HepG2 (cell line): ENCODE data around the gene DHX16. TPM values are rescaled to one million over a fixed set of nuclear protein-coding genes. Genes with fewer than 3 reads are reported as not detected.
A peak's percentile ranks its signal among the peaks of the same experiment; 100 is the strongest.

Source experiments
- AGO1 ChIP-seq: fragments of 200-400 bp; formaldehyde crosslinking; IDR thresholded peaks from 2 replicates; pipeline ENCODE4 v1.6.1; 2017; ENCODE audit warnings: mild to moderate bottlenecking, low read depth, low read length, moderate library complexity; ENCODE audit not compliant: poor library complexity, severe bottlenecking
- ARHGAP35 ChIP-seq: sonication (generic); formaldehyde crosslinking; IDR thresholded peaks from 2 replicates; pipeline ENCODE4 v1.9.0; 2022; ENCODE audit warnings: mild to moderate bottlenecking, inconsistent platforms, moderate library complexity, missing genetic modification reagents, borderline replicate concordance
- EP300 ChIP-seq, 3 experiments: sonication (generic) in 1 of 3; formaldehyde crosslinking in 1 of 3; IDR thresholded peaks; 2 replicates each; pipeline versions ENCODE4 v1.5.1 to v1.6.1; 2011 to 2020; ENCODE audit warnings: low read depth in 2 of 3, low read length in 2 of 3, borderline replicate concordance in 1 of 3, improper control_type of control experiment in 1 of 3, mild to moderate bottlenecking in 1 of 3, missing genetic modification reagents in 1 of 3, moderate library complexity in 1 of 3
- HCFC1 ChIP-seq: fragments of 150-350 bp; IDR thresholded peaks from 2 replicates; pipeline ENCODE4 v1.6.1; 2014; ENCODE audit warnings: low read depth, low read length
- HES4 ChIP-seq: sonication (generic); formaldehyde crosslinking; IDR thresholded peaks from 2 replicates; pipeline ENCODE4 v1.9.0; 2021; ENCODE audit warnings: mild to moderate bottlenecking, missing genetic modification reagents, borderline replicate concordance
- HMG20B ChIP-seq: conservative IDR thresholded peaks from 2 replicates; pipeline ENCODE4 v1.6.1; 2016; ENCODE audit warnings: missing genetic modification reagents, missing compliant biosample characterization
- KDM3A ChIP-seq: IDR thresholded peaks from 2 replicates; pipeline ENCODE4 v1.6.1; 2018; ENCODE audit warnings: low read depth, missing compliant biosample characterization
- NFATC3 ChIP-seq: sonication (generic); formaldehyde crosslinking; IDR thresholded peaks from 2 replicates; pipeline ENCODE4 v1.5.1; 2020; ENCODE audit warnings: mild to moderate bottlenecking, missing genetic modification reagents
- NFKBIZ ChIP-seq: IDR thresholded peaks from 2 replicates; pipeline ENCODE4 v1.6.1; 2018; ENCODE audit warnings: missing genetic modification reagents, missing compliant biosample characterization
- RELA ChIP-seq: sonication (generic); formaldehyde crosslinking; IDR thresholded peaks from 2 replicates; pipeline ENCODE4 v1.4.0; 2020; ENCODE audit warnings: missing genetic modification reagents
- SPEN ChIP-seq: sonication (generic); formaldehyde crosslinking; IDR thresholded peaks from 2 replicates; pipeline ENCODE4 v1.5.1; 2020; ENCODE audit warnings: low read depth, mild to moderate bottlenecking, missing genetic modification reagents
- TARDBP ChIP-seq: sonication (generic); formaldehyde crosslinking; IDR thresholded peaks from 2 replicates; pipeline ENCODE4 v1.8.0; 2022; ENCODE audit warnings: mild to moderate bottlenecking, missing genetic modification reagents
- ZNF230 ChIP-seq: sonication (generic); formaldehyde crosslinking; IDR thresholded peaks from 2 replicates; pipeline ENCODE4 v1.4.0; 2020; ENCODE audit warnings: mild to moderate bottlenecking, missing genetic modification reagents
- ZNF296 ChIP-seq: sonication (generic); formaldehyde crosslinking; conservative IDR thresholded peaks from 2 replicates; pipeline ENCODE4 v1.5.0; 2020; ENCODE audit warnings: mild to moderate bottlenecking, missing genetic modification reagents
- ZNF432 ChIP-seq: sonication (generic); formaldehyde crosslinking; IDR thresholded peaks from 2 replicates; pipeline ENCODE4 v1.5.0; 2020; ENCODE audit warnings: missing genetic modification reagents, mild to moderate bottlenecking, borderline replicate concordance
- polyA plus RNA-seq, 8 experiments: library from polyadenylated mRNA; depleted of rRNA in 3 of 8; stranded (reverse) in 7 of 8; unstranded in 1 of 8; fragments of >200 nt; fragmentation: Illumina TruSeq in 4 of 8; extraction: Trizol in 4 of 8; gene quantifications; 2 replicates each; pipeline versions ENCODE4 v1.2.1 to v1.2.3, GENCODE V29; 2011 to 2016; ENCODE audit warnings: low read depth in 4 of 8, missing spikeins in 1 of 8, mixed read lengths in 1 of 8; ENCODE audit not compliant: insufficient read depth in 1 of 8
- total RNA-seq, 5 experiments: library from RNA; depleted of rRNA; stranded (reverse); fragments of >200 nt; fragmentation: Illumina TruSeq; extraction: Trizol; gene quantifications; 2 replicates each; pipeline ENCODE4 v1.2.3, GENCODE V29; 2016; ENCODE audit warnings: low read depth in 1 of 5
- TF ChIP-seq, protein P1 (sequence below): IDR thresholded peaks from 2 replicates; pipeline ENCODE4 v1.6.1; 2016; ENCODE audit warnings: mild to moderate bottlenecking
- TF ChIP-seq, protein P2 (sequence below): sonication (generic); formaldehyde crosslinking; IDR thresholded peaks from 2 replicates; pipeline ENCODE4 v1.5.0; 2020; ENCODE audit warnings: mild to moderate bottlenecking, missing genetic modification reagents, borderline replicate concordance
- TF ChIP-seq, protein P3 (sequence below): sonication (generic); formaldehyde crosslinking; IDR thresholded peaks from 2 replicates; pipeline ENCODE4 v1.5.0; 2020; ENCODE audit warnings: missing genetic modification reagents, mild to moderate bottlenecking, borderline replicate concordance
- TF ChIP-seq, protein P4 (sequence below): sonication (generic); formaldehyde crosslinking; IDR thresholded peaks from 2 replicates; pipeline ENCODE4 v1.5.1; 2020; ENCODE audit warnings: mild to moderate bottlenecking, missing genetic modification reagents

The DHX16 gene
- total and polyA plus RNA-seq, 2 of the 13 experiments (the other 11 are each of a cell fraction or from before 2014, with no cell fraction given): 57.0 to 58.5 TPM

DNA sequence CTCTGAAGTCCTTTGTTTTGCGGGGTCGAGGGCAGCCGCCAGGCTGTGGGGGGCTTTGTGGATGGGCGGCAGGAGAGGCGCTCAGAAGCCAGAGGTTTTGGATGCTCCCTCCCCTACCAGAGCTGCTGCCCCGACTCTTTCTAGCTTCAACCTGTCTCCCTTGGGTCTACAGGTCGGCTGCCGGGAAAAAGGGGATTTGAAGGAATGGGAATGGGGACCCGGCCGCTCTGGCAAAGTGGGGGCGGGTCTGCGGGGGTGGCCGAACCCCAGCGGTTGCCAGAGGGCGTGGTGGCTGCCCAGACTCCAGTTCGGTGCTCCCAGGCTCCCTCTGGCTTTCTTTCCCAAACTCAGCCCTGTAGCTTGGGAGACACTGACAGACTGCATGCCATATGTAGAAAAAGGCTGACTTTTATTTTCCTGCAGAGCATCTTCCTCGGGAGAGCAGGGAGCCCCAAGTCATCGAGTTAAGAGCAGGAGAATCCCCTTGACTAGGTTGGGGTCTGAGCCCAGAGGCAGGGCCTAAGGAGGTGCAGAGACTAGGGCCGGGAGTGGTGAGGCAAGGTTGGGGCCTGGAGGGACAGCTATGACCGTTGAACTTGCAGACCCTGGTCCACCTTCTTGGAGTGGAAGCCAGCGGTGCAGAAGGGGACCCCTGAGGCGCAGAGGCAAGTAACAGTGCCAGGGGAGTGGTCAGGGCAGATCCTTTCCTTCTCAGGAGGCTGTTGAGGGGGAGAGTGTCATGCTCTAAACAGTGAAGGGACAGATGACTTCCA lies 15.0 kb upstream of the DHX16 start (continued):
- TF ChIP-seq, protein P1, sequence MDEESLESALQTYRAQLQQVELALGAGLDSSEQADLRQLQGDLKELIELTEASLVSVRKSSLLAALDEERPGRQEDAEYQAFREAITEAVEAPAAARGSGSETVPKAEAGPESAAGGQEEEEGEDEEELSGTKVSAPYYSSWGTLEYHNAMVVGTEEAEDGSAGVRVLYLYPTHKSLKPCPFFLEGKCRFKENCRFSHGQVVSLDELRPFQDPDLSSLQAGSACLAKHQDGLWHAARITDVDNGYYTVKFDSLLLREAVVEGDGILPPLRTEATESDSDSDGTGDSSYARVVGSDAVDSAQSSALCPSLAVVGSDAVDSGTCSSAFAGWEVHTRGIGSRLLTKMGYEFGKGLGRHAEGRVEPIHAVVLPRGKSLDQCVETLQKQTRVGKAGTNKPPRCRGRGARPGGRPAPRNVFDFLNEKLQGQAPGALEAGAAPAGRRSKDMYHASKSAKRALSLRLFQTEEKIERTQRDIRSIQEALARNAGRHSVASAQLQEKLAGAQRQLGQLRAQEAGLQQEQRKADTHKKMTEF (CRISPR knock-in tag): 0 out of 2 replicates have a peak, but pooled peaks have one; percentile 17
- no peak for TF ChIP-seq ZNF296 (CRISPR knock-in tag)
- TF ChIP-seq ARHGAP35 (CRISPR knock-in tag): no peak
- no peak for TF ChIP-seq ZNF432 (CRISPR knock-in tag)
- no peak for TF ChIP-seq HMG20B (CRISPR knock-in tag)
- TF ChIP-seq KDM3A: no peak
- 0 out of 2 replicates have a peak, but pooled peaks have one; percentile 18 for TF ChIP-seq TARDBP (CRISPR knock-in tag)
- no peak for TF ChIP-seq RELA (CRISPR knock-in tag)
- TF ChIP-seq HES4 (CRISPR knock-in tag): 0 out of 2 replicates have a peak, but pooled peaks have one; percentile 51
- no peak for TF ChIP-seq NFKBIZ (CRISPR knock-in tag)
- TF ChIP-seq AGO1: no peak
- no peak for TF ChIP-seq HCFC1
- TF ChIP-seq, protein P2, sequence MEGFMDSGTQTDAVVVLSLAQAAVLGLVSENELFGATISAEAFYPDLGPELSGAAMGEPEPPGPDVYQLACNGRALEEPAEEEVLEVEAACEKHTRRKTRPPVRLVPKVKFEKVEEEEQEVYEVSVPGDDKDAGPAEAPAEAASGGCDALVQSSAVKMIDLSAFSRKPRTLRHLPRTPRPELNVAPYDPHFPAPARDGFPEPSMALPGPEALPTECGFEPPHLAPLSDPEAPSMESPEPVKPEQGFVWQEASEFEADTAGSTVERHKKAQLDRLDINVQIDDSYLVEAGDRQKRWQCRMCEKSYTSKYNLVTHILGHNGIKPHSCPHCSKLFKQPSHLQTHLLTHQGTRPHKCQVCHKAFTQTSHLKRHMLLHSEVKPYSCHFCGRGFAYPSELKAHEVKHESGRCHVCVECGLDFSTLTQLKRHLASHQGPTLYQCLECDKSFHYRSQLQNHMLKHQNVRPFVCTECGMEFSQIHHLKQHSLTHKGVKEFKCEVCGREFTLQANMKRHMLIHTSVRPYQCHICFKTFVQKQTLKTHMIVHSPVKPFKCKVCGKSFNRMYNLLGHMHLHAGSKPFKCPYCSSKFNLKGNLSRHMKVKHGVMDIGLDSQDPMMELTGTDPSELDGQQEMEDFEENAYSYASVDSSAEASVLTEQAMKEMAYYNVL: no peak
- TF ChIP-seq, protein P3, sequence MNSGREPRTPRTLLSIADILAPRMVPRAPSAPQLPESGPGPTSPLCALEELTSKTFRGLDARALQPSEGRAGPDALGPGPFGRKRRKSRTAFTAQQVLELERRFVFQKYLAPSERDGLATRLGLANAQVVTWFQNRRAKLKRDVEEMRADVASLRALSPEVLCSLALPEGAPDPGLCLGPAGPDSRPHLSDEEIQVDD (CRISPR knock-in tag): no peak
- TF ChIP-seq, protein P4, sequence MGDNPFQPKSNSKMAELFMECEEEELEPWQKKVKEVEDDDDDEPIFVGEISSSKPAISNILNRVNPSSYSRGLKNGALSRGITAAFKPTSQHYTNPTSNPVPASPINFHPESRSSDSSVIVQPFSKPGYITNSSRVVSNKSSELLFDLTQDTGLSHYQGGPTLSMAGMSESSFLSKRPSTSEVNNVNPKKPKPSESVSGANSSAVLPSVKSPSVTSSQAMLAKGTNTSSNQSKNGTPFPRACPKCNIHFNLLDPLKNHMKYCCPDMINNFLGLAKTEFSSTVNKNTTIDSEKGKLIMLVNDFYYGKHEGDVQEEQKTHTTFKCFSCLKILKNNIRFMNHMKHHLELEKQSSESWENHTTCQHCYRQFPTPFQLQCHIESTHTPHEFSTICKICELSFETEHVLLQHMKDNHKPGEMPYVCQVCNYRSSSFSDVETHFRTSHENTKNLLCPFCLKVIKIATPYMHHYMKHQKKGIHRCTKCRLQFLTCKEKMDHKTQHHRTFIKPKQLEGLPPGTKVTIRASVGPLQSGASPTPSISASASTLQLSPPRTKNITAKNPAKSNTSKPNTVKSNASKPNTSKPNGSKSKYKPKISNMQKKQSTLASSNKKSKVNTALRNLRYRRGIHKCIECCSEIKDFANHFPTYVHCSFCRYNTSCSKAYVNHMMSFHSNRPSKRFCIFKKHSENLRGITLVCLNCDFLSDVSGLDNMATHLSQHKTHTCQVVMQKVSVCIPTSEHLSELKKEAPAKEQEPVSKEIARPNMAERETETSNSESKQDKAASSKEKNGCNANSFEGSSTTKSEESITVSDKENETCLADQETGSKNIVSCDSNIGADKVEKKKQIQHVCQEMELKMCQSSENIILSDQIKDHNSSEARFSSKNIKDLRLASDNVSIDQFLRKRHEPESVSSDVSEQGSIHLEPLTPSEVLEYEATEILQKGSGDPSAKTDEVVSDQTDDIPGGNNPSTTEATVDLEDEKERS (CRISPR knock-in tag): peak; percentile 20; the same call in 1 of the 2 replicates
- TF ChIP-seq ZNF230 (CRISPR knock-in tag): no peak
- no peak for TF ChIP-seq EP300 (IDR thresholded peaks at IDR 0.05; ENCODE audit: low read depth in 2 of 2, low read length in 2 of 2)
- no peak for TF ChIP-seq EP300 (CRISPR knock-in tag; IDR thresholded peaks at IDR 0.05; ENCODE audit: borderline replicate concordance)
- no peak for TF ChIP-seq NFATC3 (CRISPR knock-in tag)
- TF ChIP-seq SPEN: no peak
